IPS-15b (cell line): ENCODE measurements around the gene NR3C1.
A peak's percentile ranks its signal among the peaks of the same experiment; 100 is the strongest.

Source experiments
- H3K27me3 ChIP-seq: one replicate; pipeline ENCODE4 v1.6.1; 2013; ENCODE audit warnings: low read length; ENCODE audit not compliant: control insufficient read depth, insufficient read depth
- H3K36me3 ChIP-seq: one replicate; pipeline ENCODE4 v1.6.1; 2013; ENCODE audit warnings: low read length; ENCODE audit not compliant: control insufficient read depth, insufficient read depth
- H3K4me1 ChIP-seq: one replicate; pipeline ENCODE4 v1.6.1; 2013; ENCODE audit warnings: mild to moderate bottlenecking, low read length; ENCODE audit not compliant: control insufficient read depth, insufficient read depth
- H3K4me3 ChIP-seq: one replicate; pipeline ENCODE4 v1.5.1; 2013; ENCODE audit warnings: low read depth, low read length
- H3K9ac ChIP-seq: one replicate; pipeline ENCODE4 v1.6.1; 2013; ENCODE audit warnings: low read depth, mild to moderate bottlenecking, low read length
- H3K9me3 ChIP-seq: one replicate; pipeline ENCODE4 v1.6.1; 2013; ENCODE audit warnings: mild to moderate bottlenecking, low read length; ENCODE audit not compliant: control insufficient read depth, insufficient read depth

Gene NR3C1

DNA sequence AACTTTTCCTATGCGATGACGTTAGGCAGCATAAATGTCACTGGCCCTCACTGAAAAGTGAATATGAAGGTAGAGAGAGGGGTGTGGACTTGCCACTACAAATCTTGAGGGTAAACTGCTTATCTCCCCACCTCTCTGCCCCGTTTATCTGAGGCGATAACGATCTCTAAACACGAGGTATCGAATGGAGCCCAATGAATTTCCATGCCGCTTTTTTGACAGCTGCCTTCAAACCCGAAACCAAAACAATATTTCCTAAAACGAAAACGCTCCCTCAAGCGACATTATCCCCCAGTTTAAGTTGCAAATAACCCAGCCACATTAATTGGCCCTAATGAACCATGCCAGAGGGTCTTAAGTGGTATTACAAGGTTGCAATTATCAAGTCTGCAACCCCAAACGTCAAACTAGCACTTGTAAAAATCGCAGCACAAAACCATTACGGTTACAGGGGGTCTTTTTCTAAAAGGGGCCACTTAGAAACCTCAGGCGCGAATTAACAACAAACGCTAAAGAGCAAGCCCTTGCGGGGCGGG lies 1.4 kb downstream of the NR3C1 start:
- Histone ChIP-seq H3K27me3 (peaks cover 29% of the 10 kb centered on the region), H3K9ac (no peak overlapping the region), H3K4me1 (peaks cover 31% of the 10 kb centered on the region), H3K9me3 (no peaks in the 10 kb centered on the region), H3K36me3 (no peaks in the 10 kb centered on the region), H3K4me3 (peak overlapping the region; percentile 63)

DNA sequence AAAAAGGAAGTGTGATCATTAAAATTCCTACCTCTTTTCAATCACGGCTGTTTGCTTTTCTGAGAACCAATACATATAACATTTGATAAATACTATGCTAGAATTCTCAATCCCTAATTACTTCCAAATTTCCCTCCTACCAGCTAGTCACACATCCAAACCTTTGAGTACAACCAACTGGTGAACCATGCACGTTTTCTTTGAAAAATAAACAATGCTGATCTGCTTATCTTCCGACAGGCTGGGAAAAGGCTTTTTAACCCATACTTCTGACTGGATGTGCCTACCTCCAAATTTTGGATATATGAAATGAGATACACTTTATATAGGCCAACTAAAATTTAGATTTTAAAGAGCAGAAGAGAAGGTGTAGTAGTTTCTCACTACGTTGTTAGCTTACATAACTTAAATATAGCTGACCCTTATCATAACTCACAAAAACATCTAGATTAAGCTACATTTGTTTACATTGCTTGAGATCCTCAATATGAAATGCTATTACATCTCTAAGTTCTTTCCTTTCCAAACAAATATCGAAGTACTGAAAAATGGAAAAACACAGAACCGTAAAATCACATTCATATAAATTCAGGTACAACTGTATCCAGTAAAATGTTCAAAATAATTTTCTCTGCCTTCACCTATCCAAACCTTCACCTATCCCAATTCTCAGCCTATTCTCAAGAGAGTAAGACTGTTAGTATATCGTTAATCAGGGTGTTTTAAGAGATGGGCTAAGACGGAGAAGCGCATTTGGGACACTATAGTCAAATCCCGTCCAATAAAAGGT lies 2.1 kb downstream of the NR3C1 start:
- Histone ChIP-seq H3K9ac (no peak overlapping the region), H3K27me3 (peaks cover 29% of the 10 kb centered on the region), H3K36me3 (no peaks in the 10 kb centered on the region), H3K9me3 (no peaks in the 10 kb centered on the region), H3K4me1 (peaks cover 37% of the 10 kb centered on the region), H3K4me3 (peak overlapping the region; percentile 63)

DNA sequence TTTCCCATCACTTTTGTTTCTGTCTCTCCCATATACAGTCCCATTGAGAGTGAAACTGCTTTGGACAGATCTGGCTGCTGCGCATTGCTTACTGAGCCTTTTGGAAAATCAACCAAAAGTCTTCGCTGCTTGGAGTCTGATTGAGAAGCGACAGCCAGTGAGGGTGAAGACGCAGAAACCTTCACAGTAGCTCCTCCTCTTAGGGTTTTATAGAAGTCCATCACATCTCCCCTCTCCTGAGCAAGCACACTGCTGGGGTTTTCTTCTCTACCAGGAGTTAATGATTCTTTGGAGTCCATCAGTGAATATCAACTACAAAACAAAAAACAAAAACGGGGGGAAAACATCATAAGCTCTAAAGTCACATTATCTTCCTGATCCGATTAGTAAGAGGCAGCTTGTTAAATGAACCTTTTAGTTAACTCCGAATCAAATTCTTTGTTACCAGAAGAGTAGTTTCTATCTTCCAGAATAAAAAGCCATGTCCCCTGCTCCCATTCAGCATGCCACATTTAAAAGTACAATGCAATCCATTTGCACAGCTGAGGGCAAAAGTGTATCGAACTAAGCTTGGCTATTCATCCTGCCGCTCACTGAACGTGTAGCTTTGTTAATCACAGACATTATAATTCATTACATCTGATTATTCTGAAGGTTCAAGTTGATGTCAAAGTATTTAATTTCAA lies 2.8 kb downstream of the NR3C1 start:
- H3K36me3 ChIP-seq, result no peaks in the 10 kb centered on the region
- H3K9me3 ChIP-seq, result no peaks in the 10 kb centered on the region
- peaks cover 29% of the 10 kb centered on the region for H3K27me3 ChIP-seq
- H3K4me3 ChIP-seq, result no peak overlapping the region
- H3K9ac ChIP-seq, result no peak overlapping the region
- peaks cover 39% of the 10 kb centered on the region for H3K4me1 ChIP-seq

DNA sequence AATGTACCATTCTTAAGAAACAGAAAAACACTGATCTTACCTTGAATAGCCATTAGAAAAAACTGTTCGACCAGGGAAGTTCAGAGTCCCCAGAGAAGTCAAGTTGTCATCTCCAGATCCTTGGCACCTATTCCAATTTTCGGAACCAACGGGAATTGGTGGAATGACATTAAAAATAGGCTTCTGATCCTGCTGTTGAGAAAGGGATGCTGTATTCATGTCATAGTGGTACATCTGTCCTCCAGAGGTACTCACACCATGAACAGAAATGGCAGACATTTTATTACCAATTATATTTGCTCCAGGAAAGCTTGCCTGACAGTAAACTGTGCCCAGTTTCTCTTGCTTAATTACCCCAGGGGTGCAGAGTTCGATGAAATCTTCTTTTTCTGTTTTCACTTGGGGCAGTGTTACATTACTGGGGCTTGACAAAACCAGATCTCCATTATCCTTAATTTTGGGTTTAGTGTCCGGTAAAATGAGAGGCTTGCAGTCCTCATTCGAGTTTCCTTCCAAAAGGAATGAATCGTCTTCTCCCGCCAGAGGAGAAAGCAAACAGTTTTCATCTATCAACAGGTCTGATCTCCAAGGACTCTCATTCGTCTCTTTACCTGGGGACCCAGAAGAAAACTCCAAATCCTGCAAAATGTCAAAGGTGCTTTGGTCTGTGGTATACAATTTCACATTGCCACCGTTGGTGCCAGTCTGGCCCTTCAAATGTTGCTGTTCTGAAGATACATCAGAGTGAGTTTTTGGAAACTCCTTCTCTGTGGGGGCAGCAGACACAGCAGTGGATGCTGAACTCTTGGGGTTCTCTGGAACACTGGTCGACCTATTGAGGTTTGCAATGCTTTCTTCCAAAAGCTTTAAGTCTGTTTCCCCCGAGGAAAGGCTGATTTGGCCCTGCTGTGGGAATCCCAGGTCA lies 3.6 kb downstream of the NR3C1 start:
- Histone ChIP-seq H3K4me3 (no peak overlapping the region), H3K4me1 (peaks cover 45% of the 10 kb centered on the region), H3K9me3 (no peaks in the 10 kb centered on the region), H3K27me3 (peaks cover 29% of the 10 kb centered on the region), H3K36me3 (no peaks in the 10 kb centered on the region), H3K9ac (no peak overlapping the region)

DNA sequence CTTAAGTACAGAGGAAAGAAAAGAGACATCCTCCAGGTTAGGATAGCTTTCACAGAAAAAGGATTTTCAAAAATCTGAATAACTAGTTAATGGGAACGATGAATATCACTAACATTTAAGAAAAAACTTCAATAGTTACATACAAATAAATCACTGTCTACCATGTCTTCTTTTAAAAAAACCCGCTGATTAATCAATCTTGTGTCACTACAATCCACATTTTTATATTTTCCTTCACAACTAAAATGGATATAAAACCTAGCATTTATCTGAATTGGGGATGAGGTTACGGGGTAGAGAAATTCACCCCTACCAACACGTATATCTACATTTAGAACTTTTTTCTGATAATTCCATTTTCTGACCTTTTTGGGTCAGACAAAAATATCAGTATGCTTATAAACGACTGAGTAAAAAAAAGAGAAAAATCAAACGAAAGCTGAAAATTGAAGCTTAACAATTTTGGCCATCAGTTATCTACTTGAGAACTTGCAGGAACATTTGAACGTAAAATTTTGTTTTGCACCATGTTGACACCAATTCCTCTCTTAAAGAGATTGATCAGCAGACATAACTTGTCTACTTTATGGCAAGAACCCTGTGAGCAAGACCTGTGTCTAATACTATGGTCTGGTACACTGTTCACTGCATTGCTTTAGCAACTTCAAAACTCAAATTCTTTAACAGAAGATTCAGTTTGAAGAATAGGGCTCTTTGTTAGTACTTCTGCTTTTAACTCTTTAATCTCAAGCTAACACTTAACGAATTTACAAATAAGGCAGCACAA lies 4.8 kb downstream of the NR3C1 start:
- peaks cover 48% of the 10 kb centered on the region for H3K4me1 ChIP-seq
- no peaks in the 10 kb centered on the region for H3K36me3 ChIP-seq

DNA sequence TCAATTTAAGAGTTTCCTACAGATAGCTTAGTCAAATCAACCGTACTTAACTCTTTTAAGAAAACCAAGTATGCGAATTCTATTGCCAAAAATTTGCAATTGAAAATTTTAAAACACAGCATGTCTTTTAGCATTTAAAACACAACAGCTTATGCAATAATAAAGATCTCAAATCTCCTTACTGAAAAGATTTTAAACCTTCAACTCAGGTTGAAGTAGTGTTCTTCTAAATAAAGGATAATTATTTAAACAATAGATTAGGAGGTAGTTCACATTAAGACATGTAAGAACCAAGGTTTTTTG lies 5.5 kb downstream of the NR3C1 start:
- H3K9ac ChIP-seq, result no peak overlapping the region

More for the DNA sequence above, 4.8 kb downstream of the NR3C1 start:
- no peak overlapping the region for H3K9ac ChIP-seq
- no peaks in the 10 kb centered on the region for H3K9me3 ChIP-seq
- peaks cover 29% of the 10 kb centered on the region for H3K27me3 ChIP-seq
- H3K4me3 ChIP-seq, result no peak overlapping the region

DNA sequence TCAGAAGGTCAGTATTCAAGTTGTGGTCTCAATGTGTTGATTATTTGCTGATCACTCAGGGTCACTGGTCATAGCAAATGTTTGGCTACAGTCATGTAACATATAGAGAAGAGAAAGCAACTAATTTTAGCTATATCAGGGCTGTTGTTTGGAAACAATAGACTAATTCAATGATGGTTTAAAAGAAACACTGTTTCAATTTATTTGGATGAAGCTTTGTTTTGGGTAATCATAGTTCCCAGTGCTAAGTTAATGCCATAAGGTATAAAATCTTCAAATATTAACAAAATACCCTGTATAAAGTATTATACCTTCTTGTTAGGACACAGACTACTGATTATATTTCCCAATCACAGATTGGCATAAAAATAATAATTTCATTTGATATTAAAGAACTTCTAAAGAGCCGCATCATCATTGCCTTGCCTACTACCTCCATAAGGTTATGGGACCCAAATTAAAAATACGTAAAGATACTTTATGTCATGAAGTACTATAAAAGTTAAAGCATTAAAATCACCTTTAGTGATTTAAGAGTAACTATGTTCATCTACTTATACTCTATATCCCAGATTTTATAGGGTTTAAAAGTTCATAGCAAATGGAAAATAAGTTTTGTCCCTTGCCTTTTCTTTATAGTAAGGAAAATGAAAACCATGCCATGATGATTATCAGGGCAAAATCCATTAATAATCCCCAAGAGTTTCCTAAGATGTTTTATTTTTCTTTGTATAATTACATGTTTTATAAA lies 6.0 kb downstream of the NR3C1 start:
- H3K4me1 ChIP-seq, result peaks cover 48% of the 10 kb centered on the region
- peaks cover 29% of the 10 kb centered on the region for H3K27me3 ChIP-seq
- no peak overlapping the region for H3K4me3 ChIP-seq
- H3K9ac ChIP-seq, result no peak overlapping the region
- H3K9me3 ChIP-seq, result no peaks in the 10 kb centered on the region
- H3K36me3 ChIP-seq, result no peaks in the 10 kb centered on the region

More for the DNA sequence above, 5.5 kb downstream of the NR3C1 start:
- Histone ChIP-seq H3K4me1 (peaks cover 48% of the 10 kb centered on the region), H3K4me3 (no peak overlapping the region), H3K36me3 (no peaks in the 10 kb centered on the region), H3K27me3 (peaks cover 29% of the 10 kb centered on the region), H3K9me3 (no peaks in the 10 kb centered on the region)

DNA sequence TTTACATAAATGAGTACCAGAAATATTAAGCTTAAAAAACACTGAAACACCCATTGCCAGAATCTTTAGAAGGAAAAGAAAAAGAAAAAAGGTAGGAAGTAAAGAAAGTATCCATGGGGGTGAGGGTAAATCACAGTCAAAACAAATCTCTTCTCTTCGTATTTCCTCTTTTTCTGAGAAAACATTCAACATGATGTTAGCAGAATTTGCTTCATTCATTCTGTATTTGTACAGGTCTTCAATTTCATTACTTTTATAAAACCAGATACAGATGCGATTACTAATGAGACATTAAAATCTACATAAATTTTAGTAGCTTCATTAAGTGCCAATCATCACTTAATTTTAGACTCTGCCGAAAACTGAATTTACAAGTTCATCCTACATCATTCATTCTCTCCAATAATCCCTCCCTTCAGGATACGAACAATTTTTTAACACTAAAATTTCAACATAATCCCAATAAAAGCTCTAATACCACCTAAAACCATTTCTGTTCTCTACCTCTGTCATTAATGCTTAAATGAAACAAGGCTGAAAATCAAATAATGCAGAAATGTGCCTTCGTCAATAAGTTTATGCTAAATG lies 7.0 kb downstream of the NR3C1 start:
- peaks cover 19% of the 10 kb centered on the region for H3K27me3 ChIP-seq
- no peak overlapping the region for H3K4me3 ChIP-seq
- H3K9ac ChIP-seq, result no peak overlapping the region
- H3K36me3 ChIP-seq, result no peaks in the 10 kb centered on the region
- peaks cover 46% of the 10 kb centered on the region for H3K4me1 ChIP-seq
- no peaks in the 10 kb centered on the region for H3K9me3 ChIP-seq

DNA sequence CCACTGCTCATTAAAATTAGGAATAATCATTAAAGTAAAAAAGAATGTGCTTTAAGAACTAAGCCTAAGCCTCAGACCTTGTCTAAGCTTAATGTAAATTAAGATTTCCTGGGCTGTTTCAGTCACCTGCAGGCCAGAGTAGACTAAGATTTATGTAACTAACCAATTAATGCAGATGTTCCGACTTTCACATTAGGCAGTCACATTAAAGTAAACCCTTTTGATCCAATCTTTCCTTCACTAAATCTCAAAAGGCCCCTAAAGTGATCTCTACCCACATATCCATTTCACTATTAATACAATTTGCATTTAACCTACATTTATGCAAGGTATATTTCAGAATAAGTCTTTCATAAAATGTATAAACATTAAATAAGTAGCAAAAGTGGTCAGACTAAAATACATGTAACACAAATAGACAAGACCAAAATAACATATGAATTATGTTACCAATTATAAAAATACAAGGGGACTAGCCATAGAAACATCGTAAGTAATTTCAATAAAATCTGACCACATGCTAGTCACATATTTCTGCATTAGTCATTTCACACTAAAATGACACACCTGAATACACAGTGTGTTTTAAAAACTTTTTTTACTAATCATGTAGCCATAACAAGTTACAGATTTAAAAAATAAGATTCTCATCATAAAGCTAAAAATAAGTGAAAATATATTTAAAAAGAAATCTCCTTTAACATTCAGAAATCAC lies 7.7 kb downstream of the NR3C1 start:
- H3K27me3 ChIP-seq, result peaks cover 13% of the 10 kb centered on the region
- H3K4me1 ChIP-seq, result peaks cover 42% of the 10 kb centered on the region
- H3K9me3 ChIP-seq, result no peaks in the 10 kb centered on the region
- no peaks in the 10 kb centered on the region for H3K36me3 ChIP-seq
- H3K4me3 ChIP-seq, result no peak overlapping the region
- no peak overlapping the region for H3K9ac ChIP-seq

DNA sequence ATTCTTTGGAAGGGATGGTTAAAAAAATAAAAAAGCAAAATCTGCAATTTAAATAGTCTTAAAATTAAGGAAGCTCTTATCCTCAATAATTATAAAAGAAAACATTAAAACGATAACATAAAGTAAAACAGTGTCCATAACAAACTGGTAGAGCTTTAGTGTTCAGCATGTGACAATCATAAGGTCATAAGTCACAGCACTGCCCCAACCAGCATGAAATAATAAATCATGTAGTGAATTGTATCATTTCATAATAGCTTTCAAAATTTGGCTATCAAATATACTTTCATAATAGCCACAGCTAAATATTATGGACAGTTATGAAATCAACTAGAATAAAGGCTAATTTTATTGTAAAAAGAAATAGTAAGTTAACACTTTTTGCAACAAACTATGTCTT lies 10.0 kb downstream of the NR3C1 start:
- no peaks in the 10 kb centered on the region for H3K9me3 ChIP-seq
- H3K27me3 ChIP-seq, result no peaks in the 10 kb centered on the region
- no peak overlapping the region for H3K4me3 ChIP-seq
- no peaks in the 10 kb centered on the region for H3K36me3 ChIP-seq
- H3K9ac ChIP-seq, result no peak overlapping the region
- H3K4me1 ChIP-seq, result peaks cover 27% of the 10 kb centered on the region
